ENCODE data around the gene NUTM2F. TPM values are rescaled to one million over a fixed set of nuclear protein-coding genes. Genes with fewer than 3 reads are reported as not detected.
"Not testable (repeated sequence)": the region's sequence is repeated elsewhere in the genome, so short reads cannot be mapped to it uniquely, and the experiment has no call there.

NUTM2F gene
- total RNA-seq (2022): not detected in 2 replicates
- not detected for Bru-seq, nascent RNA
- percentile 7 among the genes with signal in this experiment for BruChase-seq, experiment 1, labeled RNA remaining after a 6-hour chase
- BruChase-seq, experiment 2, labeled RNA remaining after a 2-hour chase: not detected
- long read RNA-seq: 0 reads

GRCh38 chr9:94328544-94328943 is at the start of gene NUTM2F:
Gene NUTM2F (minus strand): TSS chr9:94328644. CDS start chr9:94328623, 21 bp downstream.
- H3K4me3 Mint-ChIP-seq (ENCODE audit: low read depth, unreplicated experiment); intact Hi-C loops (cut with micrococcal nuclease; ENCODE audit: unreplicated experiment); H3K4me1 Mint-ChIP-seq (ENCODE audit: low read depth, unreplicated experiment); DNase-seq; H3K9me3 Mint-ChIP-seq (ENCODE audit: low read depth, unreplicated experiment); BruUV-seq (replicated peaks); H3K27ac Mint-ChIP-seq (ENCODE audit: unreplicated experiment); H3K27me3 Mint-ChIP-seq (ENCODE audit: unreplicated experiment); H3K36me3 Mint-ChIP-seq (ENCODE audit: insufficient read depth, unreplicated experiment); CTCF ChIA-PET: not testable (repeated sequence)

GRCh38 chr9:94375197-94375596 is 46.8 kb upstream of the NUTM2F start:
- H3K27me3 Mint-ChIP-seq (ENCODE audit: unreplicated experiment); DNase-seq; H3K27ac Mint-ChIP-seq (ENCODE audit: unreplicated experiment); H3K4me1 Mint-ChIP-seq (ENCODE audit: low read depth, unreplicated experiment); CTCF ChIA-PET; intact Hi-C loops (cut with micrococcal nuclease; ENCODE audit: unreplicated experiment); H3K9me3 Mint-ChIP-seq (ENCODE audit: low read depth, unreplicated experiment); H3K36me3 Mint-ChIP-seq (ENCODE audit: insufficient read depth, unreplicated experiment); BruUV-seq (replicated peaks): not testable (repeated sequence)
- peak overlapping the region; percentile 65 for H3K4me3 Mint-ChIP-seq (ENCODE audit: low read depth, unreplicated experiment)

- H3K27me3 Mint-ChIP-seq (ENCODE audit: unreplicated experiment); BruUV-seq (replicated peaks); H3K9me3 Mint-ChIP-seq (ENCODE audit: low read depth, unreplicated experiment); CTCF ChIA-PET; H3K36me3 Mint-ChIP-seq (ENCODE audit: insufficient read depth, unreplicated experiment); H3K4me1 Mint-ChIP-seq (ENCODE audit: low read depth, unreplicated experiment); intact Hi-C loops (cut with micrococcal nuclease; ENCODE audit: unreplicated experiment): not testable (repeated sequence)
- Mint-ChIP-seq H3K27ac (ENCODE audit: unreplicated experiment) (peak overlapping the region; percentile 68), H3K4me3 (ENCODE audit: low read depth, unreplicated experiment) (peak overlapping the region; percentile 73)
- DNase-seq: peak; percentile 87
These were observed 46.0 kb upstream of the NUTM2F start for GRCh38 chr9:94374176-94375056.

GRCh38 chr9:94373779-94374175 is 45.3 kb upstream of the NUTM2F start:
- DNase-seq; H3K36me3 Mint-ChIP-seq (ENCODE audit: insufficient read depth, unreplicated experiment); H3K4me1 Mint-ChIP-seq (ENCODE audit: low read depth, unreplicated experiment); H3K9me3 Mint-ChIP-seq (ENCODE audit: low read depth, unreplicated experiment); H3K27me3 Mint-ChIP-seq (ENCODE audit: unreplicated experiment); BruUV-seq (replicated peaks); CTCF ChIA-PET; intact Hi-C loops (cut with micrococcal nuclease; ENCODE audit: unreplicated experiment): not testable (repeated sequence)
- H3K27ac Mint-ChIP-seq (ENCODE audit: unreplicated experiment): peak overlapping the region; percentile 68
- H3K4me3 Mint-ChIP-seq (ENCODE audit: low read depth, unreplicated experiment): peak overlapping the region; percentile 73

- H3K27ac Mint-ChIP-seq (ENCODE audit: unreplicated experiment); H3K36me3 Mint-ChIP-seq (ENCODE audit: insufficient read depth, unreplicated experiment); CTCF ChIA-PET; H3K4me3 Mint-ChIP-seq (ENCODE audit: low read depth, unreplicated experiment); H3K4me1 Mint-ChIP-seq (ENCODE audit: low read depth, unreplicated experiment); intact Hi-C loops (cut with micrococcal nuclease; ENCODE audit: unreplicated experiment); BruUV-seq (replicated peaks); H3K9me3 Mint-ChIP-seq (ENCODE audit: low read depth, unreplicated experiment); DNase-seq; H3K27me3 Mint-ChIP-seq (ENCODE audit: unreplicated experiment): not testable (repeated sequence)
These were observed 41.8 kb upstream of the NUTM2F start for GRCh38 chr9:94370266-94370665.

- H3K27me3 Mint-ChIP-seq (ENCODE audit: unreplicated experiment); H3K9me3 Mint-ChIP-seq (ENCODE audit: low read depth, unreplicated experiment); DNase-seq; CTCF ChIA-PET; H3K4me1 Mint-ChIP-seq (ENCODE audit: low read depth, unreplicated experiment); H3K27ac Mint-ChIP-seq (ENCODE audit: unreplicated experiment); BruUV-seq (replicated peaks); H3K4me3 Mint-ChIP-seq (ENCODE audit: low read depth, unreplicated experiment); intact Hi-C loops (cut with micrococcal nuclease; ENCODE audit: unreplicated experiment); H3K36me3 Mint-ChIP-seq (ENCODE audit: insufficient read depth, unreplicated experiment): not testable (repeated sequence)
These were observed 35.7 kb upstream of the NUTM2F start for GRCh38 chr9:94364093-94364614.

- H3K4me3 Mint-ChIP-seq (ENCODE audit: low read depth, unreplicated experiment); CTCF ChIA-PET; H3K27ac Mint-ChIP-seq (ENCODE audit: unreplicated experiment): not testable (repeated sequence)
These were observed 28.7 kb upstream of the NUTM2F start for GRCh38 chr9:94357158-94357557.

GRCh38 chr9:94351901-94352723 is 23.7 kb upstream of the NUTM2F start:
- H3K27ac Mint-ChIP-seq (ENCODE audit: unreplicated experiment); intact Hi-C loops (cut with micrococcal nuclease; ENCODE audit: unreplicated experiment); DNase-seq; H3K4me1 Mint-ChIP-seq (ENCODE audit: low read depth, unreplicated experiment); BruUV-seq (replicated peaks); H3K4me3 Mint-ChIP-seq (ENCODE audit: low read depth, unreplicated experiment); H3K27me3 Mint-ChIP-seq (ENCODE audit: unreplicated experiment); CTCF ChIA-PET; H3K9me3 Mint-ChIP-seq (ENCODE audit: low read depth, unreplicated experiment); H3K36me3 Mint-ChIP-seq (ENCODE audit: insufficient read depth, unreplicated experiment): not testable (repeated sequence)

More at GRCh38 chr9:94357158-94357557, 28.7 kb upstream of the NUTM2F start:
- H3K27me3 Mint-ChIP-seq (ENCODE audit: unreplicated experiment); DNase-seq; H3K9me3 Mint-ChIP-seq (ENCODE audit: low read depth, unreplicated experiment); H3K36me3 Mint-ChIP-seq (ENCODE audit: insufficient read depth, unreplicated experiment); BruUV-seq (replicated peaks); H3K4me1 Mint-ChIP-seq (ENCODE audit: low read depth, unreplicated experiment); intact Hi-C loops (cut with micrococcal nuclease; ENCODE audit: unreplicated experiment): not testable (repeated sequence)

GRCh38 chr9:94348754-94349153 is 20.3 kb upstream of the NUTM2F start:
- CTCF ChIA-PET; DNase-seq; H3K27me3 Mint-ChIP-seq (ENCODE audit: unreplicated experiment); H3K27ac Mint-ChIP-seq (ENCODE audit: unreplicated experiment); intact Hi-C loops (cut with micrococcal nuclease; ENCODE audit: unreplicated experiment); H3K4me1 Mint-ChIP-seq (ENCODE audit: low read depth, unreplicated experiment); H3K36me3 Mint-ChIP-seq (ENCODE audit: insufficient read depth, unreplicated experiment); H3K4me3 Mint-ChIP-seq (ENCODE audit: low read depth, unreplicated experiment); H3K9me3 Mint-ChIP-seq (ENCODE audit: low read depth, unreplicated experiment); BruUV-seq (replicated peaks): not testable (repeated sequence)

All from Calu3 (cell line).